ENCODE results near the gene UCHL5.

DNA sequence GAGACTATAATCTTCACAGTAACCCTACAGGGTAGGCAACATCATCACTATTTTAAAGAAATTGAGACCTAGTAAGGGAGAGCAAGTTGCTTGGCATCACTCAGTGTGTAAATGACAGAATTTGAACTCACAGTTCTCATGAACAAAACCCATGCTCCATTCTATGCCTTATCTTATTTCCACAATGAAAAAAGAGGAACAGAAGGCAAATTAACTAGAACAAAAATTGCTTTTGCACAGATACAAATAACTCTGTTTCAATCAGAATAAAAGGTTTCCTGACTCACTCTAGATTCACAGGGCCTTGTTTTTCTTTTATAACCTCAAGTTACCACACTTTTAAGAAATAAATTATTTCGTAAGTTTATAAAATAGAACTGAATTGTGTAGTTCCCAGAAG lies 90.1 kb downstream of the UCHL5 start:
- TF ChIP-seq KLF10 (tag by site-specific recombination; IDR thresholded peaks at IDR 0.05) (no peak), GLIS2 (tag by site-specific recombination; IDR thresholded peaks at IDR 0.05) (no peak), ZNF600 (tag by site-specific recombination; IDR thresholded peaks at IDR 0.05) (no peak), ZFP37 (tag by site-specific recombination; IDR thresholded peaks at IDR 0.05) (no peak), ZNF10 (tag by site-specific recombination; IDR thresholded peaks at IDR 0.05) (no peak)
- TF ChIP-seq, protein P1, sequence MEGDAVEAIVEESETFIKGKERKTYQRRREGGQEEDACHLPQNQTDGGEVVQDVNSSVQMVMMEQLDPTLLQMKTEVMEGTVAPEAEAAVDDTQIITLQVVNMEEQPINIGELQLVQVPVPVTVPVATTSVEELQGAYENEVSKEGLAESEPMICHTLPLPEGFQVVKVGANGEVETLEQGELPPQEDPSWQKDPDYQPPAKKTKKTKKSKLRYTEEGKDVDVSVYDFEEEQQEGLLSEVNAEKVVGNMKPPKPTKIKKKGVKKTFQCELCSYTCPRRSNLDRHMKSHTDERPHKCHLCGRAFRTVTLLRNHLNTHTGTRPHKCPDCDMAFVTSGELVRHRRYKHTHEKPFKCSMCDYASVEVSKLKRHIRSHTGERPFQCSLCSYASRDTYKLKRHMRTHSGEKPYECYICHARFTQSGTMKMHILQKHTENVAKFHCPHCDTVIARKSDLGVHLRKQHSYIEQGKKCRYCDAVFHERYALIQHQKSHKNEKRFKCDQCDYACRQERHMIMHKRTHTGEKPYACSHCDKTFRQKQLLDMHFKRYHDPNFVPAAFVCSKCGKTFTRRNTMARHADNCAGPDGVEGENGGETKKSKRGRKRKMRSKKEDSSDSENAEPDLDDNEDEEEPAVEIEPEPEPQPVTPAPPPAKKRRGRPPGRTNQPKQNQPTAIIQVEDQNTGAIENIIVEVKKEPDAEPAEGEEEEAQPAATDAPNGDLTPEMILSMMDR (tag by site-specific recombination; IDR thresholded peaks at IDR 0.05), result no peak
